GM12873 (cell line): ENCODE results near the gene KCNK7.

ENCODE experiments used
- CTCF ChIP-seq: IDR thresholded peaks from 2 replicates; pipeline ENCODE4 v1.5.1; 2012; ENCODE audit warnings: low read depth, mild to moderate bottlenecking, moderate library complexity, low read length, control low read depth; ENCODE audit not compliant: insufficient read depth; ENCODE audit errors: missing control alignments

Gene KCNK7

GRCh38 chr11:65593518-65594414 lies 1.8 kb downstream of the KCNK7 start:
- peak; percentile 85 for TF ChIP-seq CTCF

GRCh38 chr11:65592858-65593517 lies 2.6 kb downstream of the KCNK7 start:
- TF ChIP-seq CTCF = no peak

GRCh38 chr11:65591939-65592857 lies 3.4 kb downstream of the KCNK7 start:
- no peak for TF ChIP-seq CTCF

- TF ChIP-seq CTCF = no peak
Measured at GRCh38 chr11:65590240-65590738, 5.3 kb downstream of the KCNK7 start.

GRCh38 chr11:65589444-65590239 lies 6.0 kb downstream of the KCNK7 start:
- TF ChIP-seq CTCF = no peak

GRCh38 chr11:65588199-65589054 lies 7.2 kb downstream of the KCNK7 start:
- peak; percentile 88 for TF ChIP-seq CTCF
